Loucy (cell line): ENCODE data around the gene TPK1.

Experiments used
- CTCF ChIP-seq: fragments of 200-600 bp; sonication (generic); conservative IDR thresholded peaks from 2 replicates; pipeline ENCODE4 v1.5.1; 2014; ENCODE audit warnings: mild to moderate bottlenecking, antibody characterized with exemption, low read length
- EZH2phosphoT487 ChIP-seq: fragments of 200-600 bp; IDR thresholded peaks from 2 replicates; pipeline ENCODE4 v1.6.1; 2018; ENCODE audit warnings: antibody characterized with exemption, mild to moderate bottlenecking, moderate library complexity, borderline replicate concordance

DNA sequence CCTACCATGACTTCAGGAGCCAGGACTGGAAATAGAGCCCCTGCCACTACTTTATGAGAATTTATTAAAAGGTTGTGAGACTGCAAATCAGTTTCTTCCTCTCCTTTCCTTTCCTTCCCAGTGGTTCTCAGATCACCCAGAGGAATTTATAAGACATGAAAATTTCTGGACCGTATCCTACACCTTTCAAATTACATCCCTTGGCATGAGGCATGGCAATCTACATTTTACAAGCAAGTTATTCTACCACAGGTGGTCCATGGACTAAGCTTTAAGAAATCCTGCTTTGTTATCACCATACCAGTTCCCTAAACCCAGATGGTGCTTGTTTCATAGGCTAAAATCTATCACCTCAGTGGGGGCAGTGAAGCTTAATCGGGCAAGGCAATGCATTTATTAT, 66.5 kb downstream of the TPK1 start:
- TF ChIP-seq CTCF (no peak), EZH2phosphoT487 (no peak)
